T-cell (primary cell): ENCODE data around the gene TSNAX. TPM values are rescaled to one million over a fixed set of nuclear protein-coding genes. Genes with fewer than 3 reads are reported as not detected.
"Not testable (repeated sequence)": the region's sequence is repeated elsewhere in the genome, so short reads cannot be mapped to it uniquely, and the experiment has no call there.

ENCODE experiments used
- ATAC-seq, 4 experiments: fragments of 200-7000 bp in 3 of 4; fragments of 150-1000 bp in 1 of 4; cut with Tn5 transposase; replicated peaks in 1 of 4; 1 replicate in 3 of 4; 2 replicates in 1 of 4; pipeline ENCODE4 v1.10.0; 2021; ENCODE audit warnings: moderate library complexity in 3 of 4, mild to moderate bottlenecking in 2 of 4, moderate number of reproducible peaks in 1 of 4
- CTCF ChIA-PET, 2 donors: fragments of 300-600 bp; sonication (Branson Sonifier 250); formaldehyde crosslinking; loops; one replicate each; lab custom pipeline; 2022; ENCODE audit warnings: antibody characterized with exemption in 2 of 2; lab: Charles Lee
- POLR2A ChIA-PET, 2 donors: fragments of 300-600 bp; sonication (Branson Sonifier 250); formaldehyde crosslinking; loops; one replicate each; lab custom pipeline; 2022; ENCODE audit warnings: antibody characterized with exemption in 2 of 2; lab: Charles Lee
- DNase-seq, 35 experiments: peaks; one replicate each; pipeline versions ENCODE4 v3.0.0 to v3.0.0-alpha.2; 2013 to 2023
- H3K27ac ChIP-seq: one replicate; pipeline ENCODE4 v1.5.1; 2013; ENCODE audit warnings: low read length
- H3K27me3 ChIP-seq, 2 experiments: replicated peaks in 1 of 2; 1 replicate in 1 of 2; 2 replicates in 1 of 2; pipeline versions ENCODE4 v1.6.1 to v1.7.0; 2013; ENCODE audit warnings: low read length in 1 of 2, mixed read lengths in 1 of 2; ENCODE audit not compliant: control insufficient read depth in 2 of 2, insufficient read depth in 2 of 2; ENCODE audit errors: extremely low read depth in 1 of 2
- H3K36me3 ChIP-seq, 2 donors: 1 replicate in 1 of 2; 2 replicates in 1 of 2; pipeline versions ENCODE4 v1.6.1 to v1.7.0; 2013; ENCODE audit warnings: low read length in 1 of 2; ENCODE audit not compliant: control insufficient read depth in 2 of 2, insufficient read depth in 1 of 2; ENCODE audit errors: extremely low read depth in 1 of 2
- H3K4me1 ChIP-seq, 2 experiments: 1 replicate in 1 of 2; 2 replicates in 1 of 2; pipeline versions ENCODE4 v1.6.1 to v1.7.0; 2013; ENCODE audit warnings: low read length in 2 of 2, mixed read lengths in 1 of 2; ENCODE audit not compliant: insufficient read depth in 2 of 2, control insufficient read depth in 1 of 2; ENCODE audit errors: extremely low read depth in 1 of 2
- H3K4me3 ChIP-seq, 2 donors: 1 replicate in 1 of 2; 2 replicates in 1 of 2; pipeline versions ENCODE4 v1.5.1 to v1.7.0; 2013; ENCODE audit warnings: mild to moderate bottlenecking in 2 of 2, low read length in 1 of 2, moderate library complexity in 1 of 2; ENCODE audit not compliant: control insufficient read depth in 1 of 2; ENCODE audit errors: extremely low read depth in 1 of 2
- H3K9me3 ChIP-seq: 2 replicates; pipeline ENCODE4 v1.7.0; 2013
- H3K27ac Mint-ChIP-seq, 2 donors: one replicate each; pipeline ENCODE4 v1.8.0; 2020 to 2021; ENCODE audit warnings: mild to moderate bottlenecking in 2 of 2, mixed read lengths in 2 of 2
- H3K27me3 Mint-ChIP-seq, 2 donors: one replicate each; pipeline ENCODE4 v1.8.0; 2021 to 2022; ENCODE audit warnings: mixed read lengths in 2 of 2
- H3K36me3 Mint-ChIP-seq: one replicate; pipeline ENCODE4 v1.8.0; 2021; ENCODE audit warnings: mixed read lengths
- H3K4me1 Mint-ChIP-seq, 3 donors: one replicate each; pipeline ENCODE4 v1.8.0; 2020 to 2022; ENCODE audit warnings: mixed read lengths in 3 of 3, mild to moderate bottlenecking in 1 of 3
- H3K4me3 Mint-ChIP-seq, 3 donors: one replicate each; pipeline ENCODE4 v1.8.0; 2020 to 2022; ENCODE audit warnings: mild to moderate bottlenecking in 3 of 3, mixed read lengths in 3 of 3, moderate library complexity in 3 of 3
- H3K9me3 Mint-ChIP-seq, 3 donors: one replicate each; pipeline ENCODE4 v1.8.0; 2020 to 2022; ENCODE audit warnings: mixed read lengths in 3 of 3
- WGBS: methylation state at CpG from one replicate; pipeline ENCODE4 v1.1.5; 2013; ENCODE audit warnings: missing lambda C conversion rate; ENCODE audit not compliant: insufficient coverage; 5-methylcytosine and 5-hydroxymethylcytosine counted together
- total RNA-seq, 35 experiments: library from RNA in 6 of 35; stranded (reverse) in 6 of 35; fragments of 120-200 nt in 1 of 35; gene quantifications; one replicate each; pipeline versions ENCODE4 v1.2.1 to v1.2.4 and lab custom pipeline; 2013 to 2026

TSNAX gene
- total RNA-seq, 5 donors from 2014 or later (not counting 1 experiment from before 2014, with no cell fraction given): 31.0 to 40.6 (median 35.0) TPM

DNA sequence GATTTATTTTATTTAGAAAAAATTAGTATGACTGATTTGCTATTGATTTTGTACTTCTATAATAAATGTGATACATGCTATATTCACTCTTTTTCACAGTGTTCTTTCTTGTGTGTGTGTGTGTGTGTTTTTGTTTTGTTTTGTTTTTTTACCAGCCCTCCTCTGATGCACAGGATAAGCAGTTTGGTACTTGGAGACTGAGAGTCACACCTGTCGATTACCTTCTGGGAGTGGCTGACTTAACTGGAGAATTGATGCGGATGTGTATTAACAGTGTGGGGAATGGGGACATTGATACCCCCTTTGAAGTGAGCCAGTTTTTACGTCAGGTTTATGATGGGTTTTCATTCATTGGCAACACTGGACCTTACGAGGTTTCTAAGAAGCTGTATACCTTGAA, 35.9 kb downstream of the TSNAX start:
- Histone ChIP-seq H3K27me3 (no peaks in the 10 kb centered on the region), H3K27ac (no peak overlapping the region), H3K4me1 (no peaks in the 10 kb centered on the region), H3K9me3 (no peaks in the 10 kb centered on the region), H3K36me3 (peaks cover 0 to 30% of the 10 kb centered on the region in 2 donors), H3K4me3 (no peak overlapping the region)
- Mint-ChIP-seq H3K9me3 (peaks cover 0 to under 1% (median 0%) of the 10 kb centered on the region in 3 donors), H3K4me1 (no peaks in the 10 kb centered on the region), H3K4me3 (no peak overlapping the region), H3K27me3 (no peaks in the 10 kb centered on the region), H3K27ac (no peak overlapping the region), H3K36me3 (peaks cover 46% of the 10 kb centered on the region)
- WGBS: 97% methylated on average over 4 of the region's 4 CpGs
- ChIA-PET POLR2A (no interaction called here), CTCF (no interaction called here)
- DNase-seq (no peak), ATAC-seq (no peak)

DNA sequence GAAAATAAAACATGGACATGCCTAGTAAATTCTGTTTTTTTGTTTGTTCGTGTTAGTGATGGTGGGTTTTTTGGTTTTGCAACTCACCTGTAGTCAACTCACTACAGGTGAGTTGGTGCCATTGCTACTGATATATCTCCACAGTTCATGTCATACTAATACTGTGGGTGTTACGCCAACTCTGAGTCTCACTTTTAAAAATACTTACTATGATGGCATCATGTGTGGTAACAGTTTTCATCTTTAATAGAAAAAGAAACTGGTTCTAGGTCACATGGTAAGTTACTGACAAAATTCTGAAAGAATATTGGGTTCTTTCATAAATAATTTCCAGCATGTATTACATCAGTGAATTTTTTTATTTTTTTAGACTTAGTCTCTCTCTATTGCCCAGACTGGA, 38.0 kb downstream of the TSNAX start:
- no peaks in the 10 kb centered on the region for H3K4me1 Mint-ChIP-seq
- H3K36me3 ChIP-seq: peaks cover 0 to 30% of the 10 kb centered on the region in 2 donors

DNA sequence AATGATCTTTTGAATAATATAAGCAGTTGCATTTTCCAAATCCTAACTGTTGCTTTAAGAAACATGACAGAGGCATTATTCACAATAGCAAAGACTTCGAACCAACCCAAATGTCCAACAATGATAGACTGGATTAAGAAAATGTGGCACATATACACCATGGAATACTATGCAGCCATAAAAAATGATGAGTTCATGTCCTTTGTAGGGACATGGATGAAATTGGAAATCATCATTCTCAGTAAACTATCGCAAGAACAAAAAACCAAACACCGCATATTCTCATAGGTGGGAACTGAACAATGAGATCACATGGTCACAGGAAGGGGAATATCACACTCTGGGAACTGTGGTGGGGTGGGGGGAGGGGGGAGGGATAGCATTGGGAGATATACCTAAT, 41.8 kb downstream of the TSNAX start:
- WGBS: no CpG with 5 or more reads among the region's 3 CpGs

More for the DNA sequence above, 38.0 kb downstream of the TSNAX start:
- Histone ChIP-seq H3K27ac (no peak overlapping the region), H3K4me1 (no peaks in the 10 kb centered on the region), H3K9me3 (no peaks in the 10 kb centered on the region), H3K27me3 (no peaks in the 10 kb centered on the region), H3K4me3 (no peak overlapping the region)
- H3K27ac Mint-ChIP-seq: no peak overlapping the region
- no CpG with 5 or more reads among the region's 2 CpGs for WGBS
- peaks cover 0 to 3% (median 2%) of the 10 kb centered on the region in 3 donors for H3K9me3 Mint-ChIP-seq
- ATAC-seq (no peak), DNase-seq (no peak)
- CTCF ChIA-PET: no interaction called here
- H3K36me3 Mint-ChIP-seq: peaks cover 43% of the 10 kb centered on the region
- no peak overlapping the region for H3K4me3 Mint-ChIP-seq
- no peaks in the 10 kb centered on the region for H3K27me3 Mint-ChIP-seq
- POLR2A ChIA-PET: no interaction called here

DNA sequence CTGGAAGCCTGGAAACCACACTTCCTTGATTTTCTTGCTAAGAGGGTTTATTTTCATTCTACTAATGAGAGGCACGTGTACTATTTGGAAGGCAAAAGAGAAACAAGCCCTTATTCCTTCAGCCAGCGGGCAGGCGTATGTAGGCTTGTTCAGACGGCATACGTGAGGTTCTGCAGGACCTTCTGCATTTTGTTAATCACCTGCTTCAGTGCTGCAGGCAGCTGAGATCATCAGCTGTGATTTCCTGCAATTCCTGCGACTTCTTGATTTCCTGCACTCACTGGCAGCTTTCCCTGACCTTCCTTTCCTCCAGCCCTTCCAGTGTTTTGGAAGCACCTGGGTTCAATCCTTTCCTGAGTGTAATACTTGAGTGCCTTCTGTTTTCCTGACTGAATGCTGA, 43.4 kb downstream of the TSNAX start:
- Histone ChIP-seq H3K9me3 (no peaks in the 10 kb centered on the region), H3K27ac (no peak overlapping the region), H3K27me3 (no peaks in the 10 kb centered on the region), H3K4me1 (no peaks in the 10 kb centered on the region), H3K4me3 (no peak overlapping the region), H3K36me3 (peaks cover 0 to 2% of the 10 kb centered on the region in 2 donors)
- no peaks in the 10 kb centered on the region for H3K4me1 Mint-ChIP-seq
- H3K27ac Mint-ChIP-seq: no peak overlapping the region
- ChIA-PET CTCF (no interaction called here), POLR2A (no interaction called here)
- no peaks in the 10 kb centered on the region for H3K27me3 Mint-ChIP-seq
- ATAC-seq (no peak), DNase-seq (no peak)
- WGBS: 90% methylated on average over 5 of the region's 6 CpGs
- H3K4me3 Mint-ChIP-seq: no peak overlapping the region
- peaks cover 23% of the 10 kb centered on the region for H3K36me3 Mint-ChIP-seq
- peaks cover 0 to 3% (median 2%) of the 10 kb centered on the region in 3 donors for H3K9me3 Mint-ChIP-seq

More for the DNA sequence above, 41.8 kb downstream of the TSNAX start:
- DNase-seq, POLR2A ChIA-PET, H3K4me3 Mint-ChIP-seq, H3K27ac ChIP-seq, ATAC-seq, CTCF ChIA-PET, H3K27me3 ChIP-seq, H3K27me3 Mint-ChIP-seq, H3K4me3 ChIP-seq, H3K9me3 Mint-ChIP-seq, H3K9me3 ChIP-seq, H3K27ac Mint-ChIP-seq, H3K4me1 ChIP-seq, H3K4me1 Mint-ChIP-seq: not testable (repeated sequence)
- peaks cover 24% of the 10 kb centered on the region for H3K36me3 Mint-ChIP-seq
- H3K36me3 ChIP-seq: peaks cover 0 to 10% of the 10 kb centered on the region in 2 donors

DNA sequence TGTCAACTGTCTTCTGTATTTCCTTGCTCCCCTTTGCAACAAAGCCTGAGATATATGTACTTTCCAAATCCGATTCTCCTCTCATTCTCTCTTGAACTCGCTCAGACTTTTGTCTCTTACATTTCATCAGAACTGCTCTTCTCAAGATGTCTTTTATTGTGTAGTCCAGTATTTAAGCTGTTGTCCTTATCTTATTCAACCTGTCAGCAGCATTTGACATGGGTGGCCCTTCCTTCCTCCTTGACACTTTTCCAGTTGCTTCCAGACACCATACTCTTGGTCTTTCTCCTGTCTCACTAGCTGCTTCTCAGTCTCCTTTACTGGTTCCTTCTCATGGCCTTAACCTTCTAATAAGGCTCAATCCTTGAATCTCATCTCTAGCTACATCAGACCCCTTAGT, 47.0 kb downstream of the TSNAX start:
- Histone ChIP-seq H3K9me3 (no peaks in the 10 kb centered on the region), H3K4me3 (no peak overlapping the region), H3K36me3 (no peaks in the 10 kb centered on the region), H3K27me3 (no peaks in the 10 kb centered on the region), H3K27ac (no peak overlapping the region), H3K4me1 (no peaks in the 10 kb centered on the region)
- 83% methylated on average over 1 of the region's 2 CpGs for WGBS
- no peaks in the 10 kb centered on the region for H3K27me3 Mint-ChIP-seq
- no peak overlapping the region for H3K4me3 Mint-ChIP-seq
- no peaks in the 10 kb centered on the region for H3K4me1 Mint-ChIP-seq
- POLR2A ChIA-PET: no interaction called here
- H3K9me3 Mint-ChIP-seq: no peaks in the 10 kb centered on the region
- H3K27ac Mint-ChIP-seq: no peak overlapping the region
- ATAC-seq (no peak), DNase-seq (no peak)
- peaks cover 3% of the 10 kb centered on the region for H3K36me3 Mint-ChIP-seq
- CTCF ChIA-PET: interaction anchor here in 1 of 2 donors (0.5 kb wide), 1 partner anchor 135 kb away, joined by 6 read pairs; no protein-coding TSS in a partner anchor

DNA sequence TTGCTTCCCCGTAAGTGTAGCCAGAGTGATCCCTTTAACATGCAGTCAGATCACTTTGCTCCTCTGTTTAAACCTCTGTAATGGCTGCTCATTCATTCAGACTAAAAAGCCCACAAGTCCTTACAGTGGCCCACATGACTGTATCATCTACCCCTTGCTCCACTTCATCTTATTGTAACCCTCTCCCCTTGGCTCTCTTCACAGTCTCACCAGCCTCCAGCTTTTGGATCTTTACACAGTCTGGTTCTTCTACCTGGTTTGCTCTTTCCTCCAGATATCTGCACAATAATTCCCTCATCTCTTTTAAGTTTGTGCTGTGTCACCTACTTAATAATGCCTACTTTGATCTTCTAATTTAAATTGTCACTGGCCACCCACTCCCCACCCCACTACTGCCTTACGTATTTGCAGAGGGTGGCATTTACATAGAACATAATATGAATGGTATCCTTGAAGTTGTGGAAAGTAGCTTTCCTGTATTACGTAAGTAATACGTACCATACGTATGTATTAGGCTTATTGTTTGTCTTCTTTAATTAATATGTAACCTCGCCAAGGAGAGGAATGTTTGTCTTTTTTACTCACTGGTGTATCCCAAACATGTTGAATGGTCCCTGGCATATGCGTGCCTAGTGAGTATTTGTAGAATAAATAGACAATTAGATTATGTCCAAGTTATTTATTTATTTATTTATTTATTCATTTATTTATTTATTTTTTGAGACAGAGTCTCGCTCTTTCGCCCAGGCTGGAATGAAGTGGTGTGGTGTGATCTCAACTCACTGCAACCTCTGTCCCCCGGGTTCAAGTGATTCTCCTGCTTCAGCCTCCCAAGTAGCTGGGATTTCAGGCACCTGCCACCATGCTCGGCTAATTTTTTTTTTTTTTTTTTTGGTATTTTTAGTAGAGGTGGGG, 48.6 kb downstream of the TSNAX start:
- ATAC-seq (no peak), DNase-seq (no peak)
- H3K36me3 ChIP-seq: no peaks in the 10 kb centered on the region
- no peaks in the 10 kb centered on the region for H3K9me3 ChIP-seq
- no peak overlapping the region for H3K4me3 Mint-ChIP-seq
- H3K27me3 ChIP-seq: no peaks in the 10 kb centered on the region
- H3K4me1 Mint-ChIP-seq: no peaks in the 10 kb centered on the region
- no peaks in the 10 kb centered on the region for H3K4me1 ChIP-seq
- H3K36me3 Mint-ChIP-seq: peaks cover 3% of the 10 kb centered on the region
- no peaks in the 10 kb centered on the region for H3K27me3 Mint-ChIP-seq
- no peaks in the 10 kb centered on the region for H3K9me3 Mint-ChIP-seq
- no peak overlapping the region for H3K27ac Mint-ChIP-seq
- H3K4me3 ChIP-seq: no peak overlapping the region
- WGBS: 100% methylated on average over 1 of the region's 11 CpGs
- no peak overlapping the region for H3K27ac ChIP-seq
- CTCF ChIA-PET: no interaction called here
- POLR2A ChIA-PET: interaction anchor here in 1 of 2 donors (0.7 kb wide), 1 partner anchor 20 kb away, joined by 3 read pairs; no protein-coding TSS in a partner anchor
